B cell (primary cell): ENCODE data around the gene HK3. TPM values are rescaled to one million over a fixed set of nuclear protein-coding genes. Genes with fewer than 3 reads are reported as not detected.

Experiments
- ATAC-seq: fragments of 200-7000 bp; cut with Tn5 transposase; one replicate; pipeline ENCODE4 v1.10.0; 2021; ENCODE audit warnings: low read depth, mild to moderate bottlenecking, moderate number of reproducible peaks, moderate library complexity
- CTCF ChIA-PET: fragments of 350-600 bp; sonication (Branson Sonifier 250); formaldehyde crosslinking; loops from one replicate; lab custom pipeline; 2021; ENCODE audit warnings: antibody characterized with exemption, inconsistent platforms; lab: Charles Lee
- POLR2A ChIA-PET: fragments of 350-600 bp; sonication (Branson Sonifier 250); formaldehyde crosslinking; loops from one replicate; lab custom pipeline; 2021; ENCODE audit warnings: antibody characterized with exemption; lab: Charles Lee
- DNase-seq: peaks from one replicate; pipeline ENCODE4 v3.0.0; 2013
- H2AFZ ChIP-seq: 2 replicates; pipeline ENCODE4 v1.6.1; 2012; ENCODE audit warnings: mild to moderate bottlenecking, low read depth, low read length; ENCODE audit not compliant: insufficient read depth, poor library complexity, severe bottlenecking
- H3K27ac ChIP-seq, 2 donors: 1 replicate in 1 of 2; 2 replicates in 1 of 2; pipeline ENCODE4 v1.5.1; 2012 to 2013; ENCODE audit warnings: low read length in 2 of 2, mild to moderate bottlenecking in 2 of 2, moderate library complexity in 1 of 2
- H3K27me3 ChIP-seq, 4 experiments: fragments of 200-600 bp in 1 of 4; sonication (generic) in 1 of 4; replicated peaks in 1 of 4; 1 replicate in 2 of 4; 2 replicates in 2 of 4; pipeline versions ENCODE4 v1.6.1 to v1.7.0; 2013 to 2016; ENCODE audit warnings: low read length in 3 of 4, mild to moderate bottlenecking in 2 of 4, mixed read lengths in 1 of 4, moderate library complexity in 1 of 4; ENCODE audit not compliant: insufficient read depth in 4 of 4, control insufficient read depth in 3 of 4; ENCODE audit errors: control extremely low read depth in 1 of 4
- H3K36me3 ChIP-seq, 2 experiments: replicated peaks in 1 of 2; 1 replicate in 1 of 2; 2 replicates in 1 of 2; pipeline versions ENCODE4 v1.6.1 to v1.7.1; 2013; ENCODE audit warnings: low read length in 1 of 2; ENCODE audit not compliant: insufficient read depth in 2 of 2, control insufficient read depth in 1 of 2; ENCODE audit errors: control extremely low read depth in 1 of 2, extremely low read depth in 1 of 2
- H3K4me1 ChIP-seq, 2 donors: fragments of 200-600 bp in 1 of 2; sonication (generic) in 1 of 2; 1 replicate in 1 of 2; 2 replicates in 1 of 2; pipeline versions ENCODE4 v1.5.1 to v1.6.1; 2013 to 2017; ENCODE audit warnings: low read length in 2 of 2; ENCODE audit not compliant: control insufficient read depth in 2 of 2, insufficient read depth in 2 of 2
- H3K4me2 ChIP-seq: replicated peaks from 2 replicates; pipeline ENCODE3; 2012; ENCODE audit warnings: mild to moderate bottlenecking, low read depth, low read length; ENCODE audit not compliant: poor library complexity, severe bottlenecking
- H3K4me3 ChIP-seq, 5 experiments: fragments of 200-600 bp in 1 of 5; sonication (generic) in 1 of 5; 1 replicate in 3 of 5; 2 replicates in 2 of 5; pipeline versions ENCODE4 v1.5.1 to v1.7.0; 2011 to 2016; ENCODE audit warnings: low read length in 4 of 5, mild to moderate bottlenecking in 4 of 5, low read depth in 2 of 5, control low read depth in 1 of 5, moderate library complexity in 1 of 5; ENCODE audit not compliant: insufficient read depth in 1 of 5; ENCODE audit errors: control extremely low read depth in 1 of 5, extremely low read depth in 1 of 5
- H3K79me2 ChIP-seq: fragments of 200-600 bp; sonication (generic); one replicate; pipeline ENCODE4 v1.6.0; 2016; ENCODE audit warnings: low read length; ENCODE audit not compliant: control insufficient read depth, insufficient read depth
- H3K9ac ChIP-seq: fragments of 200-600 bp; sonication (generic); 2 replicates; pipeline ENCODE4 v1.6.1; 2017; ENCODE audit warnings: mild to moderate bottlenecking, low read length, moderate library complexity
- H3K9me3 ChIP-seq, 3 donors: one replicate each; pipeline versions ENCODE4 v1.6.1 to v1.7.1; 2013; ENCODE audit warnings: low read length in 2 of 3; ENCODE audit not compliant: control insufficient read depth in 2 of 3, insufficient read depth in 1 of 3; ENCODE audit errors: control extremely low read depth in 1 of 3
- H4K20me1 ChIP-seq: 2 replicates; pipeline ENCODE4 v1.6.0; 2012; ENCODE audit warnings: mild to moderate bottlenecking, low read length; ENCODE audit not compliant: insufficient read depth, control insufficient read depth, poor library complexity, severe bottlenecking
- H3K27ac Mint-ChIP-seq: one replicate; pipeline ENCODE4 v1.8.0; 2021; ENCODE audit warnings: mixed read lengths
- H3K27me3 Mint-ChIP-seq: one replicate; pipeline ENCODE4 v1.8.0; 2021; ENCODE audit warnings: mixed read lengths
- H3K4me1 Mint-ChIP-seq: one replicate; pipeline ENCODE4 v1.8.0; 2021; ENCODE audit warnings: mixed read lengths
- H3K4me3 Mint-ChIP-seq: one replicate; pipeline ENCODE4 v1.8.0; 2021; ENCODE audit warnings: mixed read lengths
- H3K9me3 Mint-ChIP-seq: one replicate; pipeline ENCODE4 v1.8.0; 2022; ENCODE audit warnings: mixed read lengths; ENCODE audit not compliant: insufficient read depth
- EZH2 ChIP-seq: IDR thresholded peaks from 2 replicates; pipeline ENCODE4 v1.6.1; 2012; ENCODE audit warnings: borderline replicate concordance, low read depth, mild to moderate bottlenecking, moderate library complexity, low read length; ENCODE audit not compliant: insufficient read depth, poor library complexity, severe bottlenecking
- WGBS: methylation state at CpG from one replicate; pipeline ENCODE4 v1.1.5; 2013; ENCODE audit warnings: missing lambda C conversion rate; ENCODE audit not compliant: insufficient coverage; 5-methylcytosine and 5-hydroxymethylcytosine counted together
- intact Hi-C: fragments of 100-400 bp; cut with micrococcal nuclease; formaldehyde crosslinking; loops from one replicate; pipeline ENCODE4 v1.10.0; 2022
- polyA plus RNA-seq: library from polyadenylated mRNA; depleted of rRNA; stranded (reverse); fragments of >200 nt; gene quantifications from 2 replicates; pipeline ENCODE4 v1.2.3, GENCODE V29; 2012
- total RNA-seq, 2 donors: library from RNA; stranded (reverse); fragments of 120-200 nt in 1 of 2; gene quantifications; 1 replicate in 1 of 2; 2 replicates in 1 of 2; pipeline versions ENCODE4 v1.2.3 to v1.2.4, GENCODE V29; 2013 to 2022
- TF ChIP-seq, protein P1 (sequence below): fragments of 200-600 bp; IDR thresholded peaks from one replicate; pipeline ENCODE4 v1.8.0; 2022; ENCODE audit warnings: antibody characterized with exemption, mild to moderate bottlenecking

Gene HK3
- total and polyA plus RNA-seq, 2 donors (not counting 1 experiment from before 2014, with no cell fraction given) = 0.30 to 5.0 TPM

DNA sequence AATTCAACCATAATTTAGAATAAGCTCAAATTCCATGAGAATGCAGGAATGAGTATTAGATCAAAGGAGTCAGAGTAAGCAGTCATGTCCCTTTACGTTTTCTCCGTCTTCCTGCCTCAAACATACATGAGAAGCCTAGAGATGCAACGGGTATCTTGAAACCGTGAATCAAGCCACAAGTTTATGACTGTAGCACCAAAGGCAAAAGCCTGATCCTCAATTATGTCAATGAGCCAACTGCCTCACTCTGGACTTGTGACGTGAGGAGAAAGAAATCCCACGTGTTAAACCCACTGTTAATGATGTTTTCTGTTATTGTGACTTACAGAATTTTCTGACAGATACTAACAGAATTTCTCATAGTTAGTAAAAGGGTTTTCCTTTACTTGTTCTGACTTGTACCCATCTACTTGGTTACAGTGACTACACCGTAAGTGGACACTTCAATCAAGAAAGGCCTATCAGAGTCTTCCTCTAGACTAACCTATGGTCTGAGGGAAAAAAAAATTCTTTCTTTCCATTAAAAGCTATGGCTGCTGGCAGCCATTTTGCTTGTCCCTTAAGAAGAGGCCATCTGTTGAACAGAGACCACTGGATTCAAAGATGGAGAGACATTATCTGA lies 35.3 kb upstream of the HK3 start:
- WGBS = 96% methylated on average over 4 of the region's 7 CpGs
- CTCF ChIA-PET = no interaction called here

DNA sequence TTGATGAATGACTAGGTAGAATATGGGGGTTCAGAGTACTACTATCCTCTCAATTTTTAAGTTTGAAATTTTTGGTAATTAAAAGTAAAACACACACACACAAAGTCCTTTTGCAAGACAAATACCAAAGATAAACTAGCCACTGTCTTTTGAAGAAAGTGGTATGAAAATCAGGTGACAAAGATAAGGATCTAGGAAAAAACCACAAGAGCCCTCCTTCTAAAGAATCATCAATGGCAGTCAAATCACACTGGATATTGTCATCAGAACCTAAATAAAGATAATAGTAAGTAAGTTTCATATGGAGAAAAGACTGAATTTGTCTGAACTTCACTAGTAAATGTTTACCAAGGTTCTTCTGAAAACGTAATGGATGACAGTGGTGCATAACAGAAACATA lies 30.5 kb upstream of the HK3 start:
- Histone ChIP-seq H3K4me3 (no peak overlapping the region), H3K9me3 (no peaks in the 10 kb centered on the region), H3K4me1 (no peaks in the 10 kb centered on the region), H3K27me3 (no peaks in the 10 kb centered on the region), H4K20me1 (peaks cover 4% of the 10 kb centered on the region), H3K27ac (no peak overlapping the region), H3K36me3 (peaks cover 13 to 31% of the 10 kb centered on the region in 2 experiments), H3K79me2 (peaks cover 9% of the 10 kb centered on the region), H3K9ac (no peak overlapping the region), H2AFZ (no peak overlapping the region), H3K4me2 (no peak overlapping the region)
- POLR2A ChIA-PET = no interaction called here
- DNase-seq (no peak), ATAC-seq (no peak)
- intact Hi-C loops = no loop called here
- Mint-ChIP-seq H3K9me3 (no peaks in the 10 kb centered on the region), H3K27me3 (no peaks in the 10 kb centered on the region), H3K27ac (no peak overlapping the region), H3K4me1 (peaks cover 9% of the 10 kb centered on the region), H3K4me3 (no peak overlapping the region)
- TF ChIP-seq EZH2 = no peak
- TF ChIP-seq, protein P1, sequence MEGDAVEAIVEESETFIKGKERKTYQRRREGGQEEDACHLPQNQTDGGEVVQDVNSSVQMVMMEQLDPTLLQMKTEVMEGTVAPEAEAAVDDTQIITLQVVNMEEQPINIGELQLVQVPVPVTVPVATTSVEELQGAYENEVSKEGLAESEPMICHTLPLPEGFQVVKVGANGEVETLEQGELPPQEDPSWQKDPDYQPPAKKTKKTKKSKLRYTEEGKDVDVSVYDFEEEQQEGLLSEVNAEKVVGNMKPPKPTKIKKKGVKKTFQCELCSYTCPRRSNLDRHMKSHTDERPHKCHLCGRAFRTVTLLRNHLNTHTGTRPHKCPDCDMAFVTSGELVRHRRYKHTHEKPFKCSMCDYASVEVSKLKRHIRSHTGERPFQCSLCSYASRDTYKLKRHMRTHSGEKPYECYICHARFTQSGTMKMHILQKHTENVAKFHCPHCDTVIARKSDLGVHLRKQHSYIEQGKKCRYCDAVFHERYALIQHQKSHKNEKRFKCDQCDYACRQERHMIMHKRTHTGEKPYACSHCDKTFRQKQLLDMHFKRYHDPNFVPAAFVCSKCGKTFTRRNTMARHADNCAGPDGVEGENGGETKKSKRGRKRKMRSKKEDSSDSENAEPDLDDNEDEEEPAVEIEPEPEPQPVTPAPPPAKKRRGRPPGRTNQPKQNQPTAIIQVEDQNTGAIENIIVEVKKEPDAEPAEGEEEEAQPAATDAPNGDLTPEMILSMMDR = no peak
- no CpG with 5 or more reads among the region's 1 CpG for WGBS
- CTCF ChIA-PET = no interaction called here

More for the DNA sequence above, 35.3 kb upstream of the HK3 start:
- Histone ChIP-seq H4K20me1 (peaks cover 11% of the 10 kb centered on the region), H3K4me1 (no peaks in the 10 kb centered on the region), H3K4me2 (no peak overlapping the region), H3K9me3 (no peaks in the 10 kb centered on the region), H3K27me3 (no peaks in the 10 kb centered on the region), H3K4me3 (no peak overlapping the region), H2AFZ (no peak overlapping the region), H3K9ac (no peak overlapping the region), H3K36me3 (peaks cover 17 to 50% of the 10 kb centered on the region in 2 experiments), H3K79me2 (peaks cover 5% of the 10 kb centered on the region), H3K27ac (no peak overlapping the region)
- H3K4me3 Mint-ChIP-seq = no peak overlapping the region
- TF ChIP-seq, protein P1 = no peak
- TF ChIP-seq EZH2 = no peak
- POLR2A ChIA-PET = no interaction called here
- H3K9me3 Mint-ChIP-seq = no peaks in the 10 kb centered on the region
- H3K27me3 Mint-ChIP-seq = no peaks in the 10 kb centered on the region
- H3K27ac Mint-ChIP-seq = no peak overlapping the region
- no peak for ATAC-seq
- intact Hi-C loops = no loop called here
- no peak for DNase-seq
- peaks cover 9% of the 10 kb centered on the region for H3K4me1 Mint-ChIP-seq
